ENCODE data around the gene HOMER2. TPM values are rescaled to one million over a fixed set of nuclear protein-coding genes. Genes with fewer than 3 reads are reported as not detected.

HOMER2 gene
- total RNA-seq, 1 donor from 2014 or later, result 23.4 TPM

DNA sequence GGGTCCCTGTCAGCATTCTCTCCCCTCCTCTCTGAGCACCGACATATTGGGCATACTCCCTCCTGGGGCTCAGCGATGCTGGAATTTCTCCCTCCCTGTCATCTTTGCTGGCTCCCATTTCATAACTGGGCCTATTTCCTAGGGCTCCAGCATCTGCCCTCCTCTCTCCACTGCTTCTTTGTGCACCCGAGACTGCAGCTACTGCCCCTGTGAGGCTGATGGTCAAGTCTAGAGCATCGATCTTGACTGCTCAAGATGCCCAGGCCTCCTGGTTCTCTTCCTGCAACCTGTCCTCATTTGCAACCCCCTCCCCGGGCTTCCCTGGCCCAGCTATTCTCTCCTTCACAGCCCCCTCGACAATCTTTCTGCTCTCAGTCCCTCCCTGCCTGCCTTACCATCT, 89.6 kb downstream of the HOMER2 start:
- peak; percentile 52 for DNase-seq (ENCODE audit: extremely low spot score, unreplicated experiment)
- no peaks in the 10 kb centered on the region for H3K9me3 Mint-ChIP-seq
- no peaks in the 10 kb centered on the region for H3K4me1 Mint-ChIP-seq (ENCODE audit: unreplicated experiment)
- H3K27me3 Mint-ChIP-seq, result no peaks in the 10 kb centered on the region
- TF ChIP-seq, protein P1, sequence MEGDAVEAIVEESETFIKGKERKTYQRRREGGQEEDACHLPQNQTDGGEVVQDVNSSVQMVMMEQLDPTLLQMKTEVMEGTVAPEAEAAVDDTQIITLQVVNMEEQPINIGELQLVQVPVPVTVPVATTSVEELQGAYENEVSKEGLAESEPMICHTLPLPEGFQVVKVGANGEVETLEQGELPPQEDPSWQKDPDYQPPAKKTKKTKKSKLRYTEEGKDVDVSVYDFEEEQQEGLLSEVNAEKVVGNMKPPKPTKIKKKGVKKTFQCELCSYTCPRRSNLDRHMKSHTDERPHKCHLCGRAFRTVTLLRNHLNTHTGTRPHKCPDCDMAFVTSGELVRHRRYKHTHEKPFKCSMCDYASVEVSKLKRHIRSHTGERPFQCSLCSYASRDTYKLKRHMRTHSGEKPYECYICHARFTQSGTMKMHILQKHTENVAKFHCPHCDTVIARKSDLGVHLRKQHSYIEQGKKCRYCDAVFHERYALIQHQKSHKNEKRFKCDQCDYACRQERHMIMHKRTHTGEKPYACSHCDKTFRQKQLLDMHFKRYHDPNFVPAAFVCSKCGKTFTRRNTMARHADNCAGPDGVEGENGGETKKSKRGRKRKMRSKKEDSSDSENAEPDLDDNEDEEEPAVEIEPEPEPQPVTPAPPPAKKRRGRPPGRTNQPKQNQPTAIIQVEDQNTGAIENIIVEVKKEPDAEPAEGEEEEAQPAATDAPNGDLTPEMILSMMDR (conservative IDR thresholded peaks at IDR 0.05), result no peak
- H3K27ac Mint-ChIP-seq, result no peak overlapping the region
- H3K4me3 Mint-ChIP-seq, result no peak overlapping the region
- H3K36me3 Mint-ChIP-seq, result no peaks in the 10 kb centered on the region

DNA sequence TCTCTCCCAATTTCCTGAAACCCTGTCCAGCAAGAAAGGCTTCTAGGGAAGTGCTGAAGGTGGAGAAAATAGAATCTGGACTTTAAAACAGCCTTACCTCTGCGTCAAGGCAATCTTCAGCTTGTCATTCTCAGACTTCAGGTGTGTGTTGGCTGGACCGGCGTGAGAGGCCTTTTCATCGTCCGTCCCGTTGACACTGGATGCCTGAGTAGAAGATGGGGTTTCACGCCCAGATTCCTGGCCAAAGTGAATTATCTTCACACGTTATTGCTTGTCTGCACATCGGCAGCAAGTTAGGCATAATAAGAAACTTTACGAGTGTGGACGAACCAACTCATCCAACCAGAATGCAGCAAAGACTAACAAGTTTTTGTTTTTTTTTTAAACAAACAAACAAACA, 93.6 kb downstream of the HOMER2 start:
- H3K27me3 Mint-ChIP-seq, result no peaks in the 10 kb centered on the region
- peak; percentile 25 for DNase-seq (ENCODE audit: extremely low spot score, unreplicated experiment)
- H3K36me3 Mint-ChIP-seq, result no peaks in the 10 kb centered on the region
- no peak overlapping the region for H3K27ac Mint-ChIP-seq
- no peak overlapping the region for H3K4me3 Mint-ChIP-seq
- H3K9me3 Mint-ChIP-seq, result no peaks in the 10 kb centered on the region
- no peaks in the 10 kb centered on the region for H3K4me1 Mint-ChIP-seq (ENCODE audit: unreplicated experiment)
- TF ChIP-seq, protein P1 (conservative IDR thresholded peaks at IDR 0.05), result no peak

DNA sequence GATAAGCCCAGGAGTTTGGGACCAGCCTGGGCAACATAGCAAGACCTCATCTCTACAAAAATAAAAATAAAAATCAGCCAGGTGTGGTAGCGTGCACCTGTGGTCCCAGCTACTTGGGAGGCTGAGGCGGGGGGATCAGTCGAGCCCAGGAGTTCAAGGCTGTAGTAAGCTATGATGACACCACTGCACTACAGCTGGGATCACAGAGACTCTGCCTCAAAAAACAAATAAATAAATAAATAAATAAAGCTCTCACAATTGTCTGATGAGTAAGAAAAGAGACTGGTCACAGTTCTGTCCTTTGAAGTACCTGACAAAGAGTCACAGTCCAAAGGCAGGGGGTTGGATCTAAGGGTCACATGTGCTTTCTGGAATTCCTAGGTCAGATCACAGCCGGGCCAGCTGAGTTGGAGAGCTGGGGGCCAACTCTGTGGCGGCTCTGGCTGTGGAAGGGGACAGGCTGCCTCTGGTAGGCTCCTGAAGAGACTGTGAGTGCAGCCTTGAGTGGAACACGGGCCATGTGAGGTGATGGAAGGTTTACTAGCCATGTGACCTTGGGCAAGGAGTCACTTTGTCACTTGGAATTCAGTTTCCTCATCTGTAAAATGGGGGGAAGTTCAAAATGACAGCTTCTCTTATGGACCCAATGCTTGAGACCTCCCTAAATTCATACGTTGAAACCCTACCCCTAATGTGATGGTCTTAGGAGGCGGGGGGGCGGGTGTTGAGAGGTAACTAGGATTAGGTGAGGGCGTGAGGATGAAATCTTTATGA, 95.9 kb downstream of the HOMER2 start:
- TF ChIP-seq, protein P1 (conservative IDR thresholded peaks at IDR 0.05), result no peak
- H3K27me3 Mint-ChIP-seq, result no peaks in the 10 kb centered on the region
- H3K36me3 Mint-ChIP-seq, result no peaks in the 10 kb centered on the region
- peak; percentile 56 for DNase-seq (ENCODE audit: extremely low spot score, unreplicated experiment)
- H3K9me3 Mint-ChIP-seq, result no peaks in the 10 kb centered on the region
- H3K4me3 Mint-ChIP-seq, result no peak overlapping the region
- peaks cover 19% of the 10 kb centered on the region for H3K4me1 Mint-ChIP-seq (ENCODE audit: unreplicated experiment)
- no peak overlapping the region for H3K27ac Mint-ChIP-seq

DNA sequence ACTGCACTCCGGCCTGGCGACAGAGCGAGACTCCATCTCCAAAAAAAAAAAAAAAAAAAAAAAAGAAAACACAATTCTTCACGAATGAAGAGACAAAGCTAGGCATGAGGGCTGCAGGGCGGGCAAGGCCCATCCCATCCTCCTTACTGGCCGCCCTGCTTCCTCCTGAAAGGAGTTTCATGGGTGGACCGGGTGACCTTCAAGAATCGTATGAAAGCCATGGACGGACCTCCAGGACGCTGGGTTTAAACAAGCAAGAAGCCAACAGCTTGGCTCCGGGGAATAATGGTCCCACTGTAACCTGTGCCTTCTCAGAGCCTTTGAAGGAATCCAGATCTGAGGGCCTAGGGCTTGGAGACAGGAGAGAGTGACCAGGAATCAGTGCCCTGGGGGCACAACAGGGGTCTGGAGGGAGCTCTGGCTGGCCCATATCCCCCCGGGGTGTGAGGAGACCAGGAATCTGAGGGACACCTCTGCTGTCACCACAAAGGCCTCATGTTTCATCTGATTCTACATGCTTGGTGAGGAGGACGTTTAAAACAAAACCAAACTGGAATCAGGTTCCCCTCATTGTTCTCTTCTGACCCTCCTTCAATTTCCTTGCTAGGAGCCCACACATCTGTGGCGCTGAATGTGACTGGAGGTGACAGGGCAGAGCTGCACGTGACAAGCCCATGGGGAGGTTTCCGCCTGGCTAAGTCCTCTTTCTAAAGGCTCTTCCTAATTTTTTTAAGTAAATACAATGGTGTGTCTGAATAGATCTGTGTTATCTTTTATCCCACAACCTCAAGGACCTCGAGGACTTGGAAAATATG, 97.0 kb downstream of the HOMER2 start:
- Mint-ChIP-seq H3K9me3 (no peaks in the 10 kb centered on the region), H3K27me3 (no peaks in the 10 kb centered on the region), H3K4me1 (ENCODE audit: unreplicated experiment) (peaks cover 24% of the 10 kb centered on the region), H3K36me3 (no peaks in the 10 kb centered on the region), H3K4me3 (no peak overlapping the region), H3K27ac (no peak overlapping the region)
- TF ChIP-seq, protein P1 (conservative IDR thresholded peaks at IDR 0.05), result no peak
- peak; percentile 56 for DNase-seq (ENCODE audit: extremely low spot score, unreplicated experiment)

DNA sequence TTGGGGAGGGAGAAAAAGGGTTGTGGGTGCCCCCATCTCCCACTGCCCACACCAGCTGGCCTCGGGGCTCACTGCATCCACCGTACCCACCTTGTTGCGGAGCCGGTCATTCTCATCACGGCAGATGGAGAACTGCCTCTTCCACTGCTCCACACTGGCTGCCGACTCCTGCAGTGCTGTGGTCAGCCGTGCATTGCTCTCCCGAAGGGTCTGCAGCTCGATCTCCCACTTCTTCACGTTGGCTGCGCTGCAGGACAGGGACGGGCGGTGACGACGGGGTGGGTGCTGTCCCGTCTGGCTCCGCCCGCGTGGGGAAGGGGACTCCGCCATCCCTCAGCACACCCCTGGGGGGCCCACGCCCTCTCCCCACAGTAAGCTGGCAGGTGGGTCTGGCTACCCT, 98.0 kb downstream of the HOMER2 start:
- Mint-ChIP-seq H3K4me3 (no peak overlapping the region), H3K9me3 (no peaks in the 10 kb centered on the region), H3K36me3 (no peaks in the 10 kb centered on the region), H3K4me1 (ENCODE audit: unreplicated experiment) (peaks cover 33% of the 10 kb centered on the region), H3K27me3 (no peaks in the 10 kb centered on the region), H3K27ac (no peak overlapping the region)
- peak; percentile 60 for DNase-seq (ENCODE audit: extremely low spot score, unreplicated experiment)
- TF ChIP-seq, protein P1 (conservative IDR thresholded peaks at IDR 0.05), result no peak
